HEK293 (cell line): ENCODE measurements around the gene TPRA1.

ENCODE experiments used
- HOXA7 ChIP-seq: sonication (generic); formaldehyde crosslinking; IDR thresholded peaks from 2 replicates; pipeline ENCODE4 v1.8.1; 2022; ENCODE audit warnings: missing genetic modification reagents, borderline replicate concordance
- KLF16 ChIP-seq: fragments of 450-650 bp; formaldehyde crosslinking; IDR thresholded peaks from 2 replicates; pipeline ENCODE4 v1.5.1; 2017; ENCODE audit warnings: missing biosample characterization, missing genetic modification characterization
- SETDB1 ChIP-seq: IDR thresholded peaks from one replicate; pipeline ENCODE4 v1.6.1; 2017; ENCODE audit warnings: mild to moderate bottlenecking, low read length, moderate library complexity, mixed read lengths; ENCODE audit not compliant: insufficient read length
- ZNF24 ChIP-seq: fragments of 450-650 bp; formaldehyde crosslinking; IDR thresholded peaks from 2 replicates; pipeline ENCODE4 v1.5.1; 2016; ENCODE audit warnings: missing biosample characterization, missing genetic modification characterization
- ZNF830 ChIP-seq: fragments of 450-650 bp; IDR thresholded peaks from 2 replicates; pipeline ENCODE4 v1.5.0; 2018; ENCODE audit warnings: missing biosample characterization, missing genetic modification characterization, low read depth, mild to moderate bottlenecking, moderate library complexity
- TF ChIP-seq, protein P1 (sequence below): fragments of 450-650 bp; formaldehyde crosslinking; IDR thresholded peaks from 2 replicates; pipeline ENCODE4 v1.5.1; 2016; ENCODE audit warnings: missing biosample characterization, missing genetic modification characterization
- TF ChIP-seq, protein P2 (sequence below): fragments of 450-650 bp; formaldehyde crosslinking; IDR thresholded peaks from 2 replicates; pipeline ENCODE4 v1.5.1; 2017; ENCODE audit warnings: missing biosample characterization, missing genetic modification characterization

DNA sequence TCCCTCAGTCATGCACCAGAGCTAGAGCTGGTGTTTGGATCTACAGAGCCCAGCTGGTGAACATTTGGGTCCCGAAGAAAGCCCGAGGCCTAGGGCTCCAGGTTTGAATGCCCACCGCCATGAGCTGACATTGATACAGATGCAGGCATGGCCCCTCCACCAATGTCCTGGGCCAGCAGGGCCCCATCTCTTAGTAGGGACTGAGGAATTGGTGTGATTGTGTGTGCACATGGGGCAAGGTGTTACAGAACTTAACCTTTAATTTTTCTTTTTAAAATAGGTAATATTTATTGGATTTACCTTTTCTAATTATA lies 49.5 kb upstream of the TPRA1 start:
- TF ChIP-seq HOXA7 (CRISPR knock-in tag) (no peak), KLF16 (tag by site-specific recombination) (no peak), SETDB1 (no peak), ZNF24 (tag by site-specific recombination) (no peak), ZNF830 (no peak)
- TF ChIP-seq, protein P1, sequence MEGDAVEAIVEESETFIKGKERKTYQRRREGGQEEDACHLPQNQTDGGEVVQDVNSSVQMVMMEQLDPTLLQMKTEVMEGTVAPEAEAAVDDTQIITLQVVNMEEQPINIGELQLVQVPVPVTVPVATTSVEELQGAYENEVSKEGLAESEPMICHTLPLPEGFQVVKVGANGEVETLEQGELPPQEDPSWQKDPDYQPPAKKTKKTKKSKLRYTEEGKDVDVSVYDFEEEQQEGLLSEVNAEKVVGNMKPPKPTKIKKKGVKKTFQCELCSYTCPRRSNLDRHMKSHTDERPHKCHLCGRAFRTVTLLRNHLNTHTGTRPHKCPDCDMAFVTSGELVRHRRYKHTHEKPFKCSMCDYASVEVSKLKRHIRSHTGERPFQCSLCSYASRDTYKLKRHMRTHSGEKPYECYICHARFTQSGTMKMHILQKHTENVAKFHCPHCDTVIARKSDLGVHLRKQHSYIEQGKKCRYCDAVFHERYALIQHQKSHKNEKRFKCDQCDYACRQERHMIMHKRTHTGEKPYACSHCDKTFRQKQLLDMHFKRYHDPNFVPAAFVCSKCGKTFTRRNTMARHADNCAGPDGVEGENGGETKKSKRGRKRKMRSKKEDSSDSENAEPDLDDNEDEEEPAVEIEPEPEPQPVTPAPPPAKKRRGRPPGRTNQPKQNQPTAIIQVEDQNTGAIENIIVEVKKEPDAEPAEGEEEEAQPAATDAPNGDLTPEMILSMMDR (tag by site-specific recombination): no peak
- TF ChIP-seq, protein P2, sequence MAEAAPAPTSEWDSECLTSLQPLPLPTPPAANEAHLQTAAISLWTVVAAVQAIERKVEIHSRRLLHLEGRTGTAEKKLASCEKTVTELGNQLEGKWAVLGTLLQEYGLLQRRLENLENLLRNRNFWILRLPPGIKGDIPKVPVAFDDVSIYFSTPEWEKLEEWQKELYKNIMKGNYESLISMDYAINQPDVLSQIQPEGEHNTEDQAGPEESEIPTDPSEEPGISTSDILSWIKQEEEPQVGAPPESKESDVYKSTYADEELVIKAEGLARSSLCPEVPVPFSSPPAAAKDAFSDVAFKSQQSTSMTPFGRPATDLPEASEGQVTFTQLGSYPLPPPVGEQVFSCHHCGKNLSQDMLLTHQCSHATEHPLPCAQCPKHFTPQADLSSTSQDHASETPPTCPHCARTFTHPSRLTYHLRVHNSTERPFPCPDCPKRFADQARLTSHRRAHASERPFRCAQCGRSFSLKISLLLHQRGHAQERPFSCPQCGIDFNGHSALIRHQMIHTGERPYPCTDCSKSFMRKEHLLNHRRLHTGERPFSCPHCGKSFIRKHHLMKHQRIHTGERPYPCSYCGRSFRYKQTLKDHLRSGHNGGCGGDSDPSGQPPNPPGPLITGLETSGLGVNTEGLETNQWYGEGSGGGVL (tag by site-specific recombination): no peak
